GM19043 (cell line): ENCODE measurements around the gene SERTAD2.

Source experiments
- ATAC-seq: cut with Tn5 transposase; IDR thresholded peaks from one replicate; pipeline ENCODE4 v1.9.1; 2021; ENCODE audit warnings: low read depth; ENCODE audit not compliant: unreplicated experiment

SERTAD2 gene

GRCh38 chr2:64630752-64631151, 23.0 kb downstream of the SERTAD2 start:
- ATAC-seq, result no peak

DNA sequence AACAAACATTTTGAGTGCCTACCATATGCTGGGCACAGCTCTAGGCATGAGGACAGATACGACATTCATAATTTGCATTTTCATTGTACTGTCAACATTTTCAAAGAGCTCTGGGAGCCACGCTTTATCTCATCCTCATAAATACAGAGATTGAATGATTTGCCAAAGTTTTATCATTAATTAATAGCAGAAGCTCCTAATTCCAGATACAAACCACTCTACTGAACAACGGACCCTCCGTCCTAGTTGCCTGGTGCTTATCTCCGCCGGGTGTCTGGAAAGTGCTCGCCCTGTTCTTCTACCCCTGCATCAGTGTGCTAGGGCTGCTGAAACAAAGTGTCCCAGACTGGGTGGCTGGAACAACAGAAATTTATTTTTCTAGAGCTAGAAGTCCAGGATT, 23.8 kb downstream of the SERTAD2 start:
- ATAC-seq, result no peak

DNA sequence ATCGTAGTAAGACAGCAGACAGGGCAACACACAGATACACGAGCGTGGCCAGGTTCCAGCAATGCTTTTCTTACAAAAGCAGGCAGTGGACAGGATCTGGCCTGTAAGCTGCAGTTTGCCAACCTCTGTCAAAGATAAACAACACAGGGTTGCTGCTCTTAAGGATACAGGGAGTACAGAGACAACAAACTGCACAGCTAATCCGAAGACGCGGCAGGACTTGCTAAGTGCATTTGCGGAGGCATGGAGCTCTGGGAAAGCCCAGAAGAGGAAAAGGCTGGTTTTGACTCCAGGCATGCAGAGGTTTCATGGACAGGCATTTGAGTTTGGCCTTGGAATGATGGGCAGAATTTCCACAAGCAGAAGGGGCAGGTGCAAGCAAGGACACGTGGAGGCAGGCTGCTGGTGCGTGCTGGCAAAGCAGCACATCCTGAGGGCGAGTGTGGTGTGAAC, 24.4 kb downstream of the SERTAD2 start:
- ATAC-seq, result no peak

DNA sequence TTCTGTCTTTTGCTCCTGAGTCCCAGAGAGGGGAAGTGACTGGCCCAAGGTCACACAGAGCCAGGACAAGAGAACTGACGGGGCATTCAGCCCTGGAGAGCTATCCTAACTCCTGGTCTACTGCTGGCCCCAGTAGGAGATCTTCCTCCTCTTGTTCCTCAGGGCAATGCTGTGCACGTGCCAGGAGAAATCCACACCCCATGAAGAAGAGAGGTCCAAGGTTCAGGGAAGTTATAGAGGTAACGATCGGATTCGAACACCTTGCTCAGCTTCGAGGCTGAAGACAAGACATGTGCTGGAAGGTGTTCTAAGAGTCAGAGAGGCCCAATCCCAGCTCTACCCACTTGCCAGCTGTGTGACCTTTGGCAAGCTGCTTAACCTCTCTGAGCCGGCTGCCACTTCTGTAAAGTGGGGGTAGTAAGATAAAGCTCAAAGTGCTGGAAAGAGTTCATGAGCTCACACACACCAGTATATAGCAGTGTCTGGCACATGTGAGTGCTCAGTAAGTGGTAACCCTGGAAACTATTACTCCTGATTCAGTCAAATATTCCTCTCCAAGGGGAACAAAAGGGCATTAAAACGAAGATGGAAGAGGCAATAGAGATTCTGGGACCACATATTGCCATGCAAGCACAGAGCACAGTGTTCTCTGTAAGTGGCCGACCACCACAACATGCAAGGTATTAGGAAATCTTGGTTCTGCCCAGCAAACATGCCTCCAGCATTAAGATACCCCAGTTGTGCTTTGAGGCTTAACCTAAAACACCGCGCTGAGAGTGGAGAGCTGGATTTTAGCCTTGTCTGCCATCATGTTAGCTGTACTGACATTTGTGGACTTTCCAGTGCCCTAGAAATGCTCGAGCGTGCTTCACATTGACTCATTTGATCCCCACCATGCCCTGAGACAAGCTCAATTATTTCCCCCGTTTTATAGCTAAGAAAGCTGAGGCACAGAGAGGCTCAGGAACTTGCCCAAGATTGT, 25.6 kb downstream of the SERTAD2 start:
- ATAC-seq, result no peak

GRCh38 chr2:64626963-64627760, 26.6 kb downstream of the SERTAD2 start:
- no peak for ATAC-seq

DNA sequence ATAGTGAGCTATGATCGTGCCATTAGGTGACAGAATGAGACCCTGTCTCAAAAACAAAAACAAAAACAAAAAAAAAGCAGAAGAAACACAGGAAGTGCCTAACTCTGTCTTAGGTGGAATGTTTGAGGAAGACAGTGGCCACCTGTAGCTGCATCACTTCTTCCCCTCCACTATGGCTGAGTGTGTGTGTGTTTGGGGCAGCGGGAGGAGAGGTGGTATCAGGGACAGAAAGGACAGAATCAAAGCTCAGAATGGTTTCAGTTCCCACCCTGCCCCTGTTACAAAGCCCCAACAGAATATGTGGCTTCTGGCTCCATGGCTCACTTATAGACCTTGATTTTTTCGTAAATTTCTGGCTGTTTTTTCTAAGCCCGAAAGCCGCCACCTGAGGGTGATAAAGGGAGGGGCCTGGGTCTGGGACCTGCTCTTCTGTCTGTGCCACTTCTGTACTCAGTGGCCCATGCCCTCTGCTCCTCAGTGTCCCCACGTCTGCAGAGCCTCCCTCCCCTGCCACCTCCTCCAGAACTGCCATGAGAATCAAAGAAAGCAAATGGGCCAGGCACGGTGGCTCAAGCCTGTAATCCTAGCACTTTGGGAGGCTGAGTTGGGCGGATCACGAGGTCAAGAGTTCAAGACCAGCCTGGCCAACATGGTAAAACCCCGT, 27.4 kb downstream of the SERTAD2 start:
- ATAC-seq, result no peak

- ATAC-seq, result no peak
These were observed 28.2 kb downstream of the SERTAD2 start for GRCh38 chr2:64625299-64626145.

- no peak for ATAC-seq
These were observed 28.9 kb downstream of the SERTAD2 start for GRCh38 chr2:64624862-64625261.

DNA sequence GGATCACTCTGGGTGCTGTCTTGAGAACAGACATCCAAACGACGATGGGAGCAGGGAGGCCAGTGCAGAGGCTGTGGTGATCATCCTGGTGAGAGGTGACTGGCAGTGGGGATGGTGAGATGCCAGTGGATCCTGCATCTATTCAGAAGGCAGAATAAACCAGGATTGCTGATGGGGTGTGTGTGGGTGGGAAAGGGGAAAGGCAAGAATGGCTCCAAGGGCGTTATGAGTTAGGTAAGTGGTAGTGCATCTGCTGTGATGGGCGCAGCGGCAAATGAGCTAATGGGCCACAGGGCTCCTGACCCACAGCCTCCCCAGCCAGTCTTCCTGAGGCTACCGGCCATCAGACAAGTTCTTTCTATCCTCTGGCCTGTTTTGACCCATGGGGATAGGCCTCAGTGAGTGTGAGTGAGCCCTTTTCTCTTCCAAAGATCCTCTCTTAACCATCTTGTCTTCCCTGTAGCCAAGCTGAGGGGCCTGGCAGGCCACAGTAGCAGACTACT, 29.6 kb downstream of the SERTAD2 start:
- ATAC-seq, result no peak

DNA sequence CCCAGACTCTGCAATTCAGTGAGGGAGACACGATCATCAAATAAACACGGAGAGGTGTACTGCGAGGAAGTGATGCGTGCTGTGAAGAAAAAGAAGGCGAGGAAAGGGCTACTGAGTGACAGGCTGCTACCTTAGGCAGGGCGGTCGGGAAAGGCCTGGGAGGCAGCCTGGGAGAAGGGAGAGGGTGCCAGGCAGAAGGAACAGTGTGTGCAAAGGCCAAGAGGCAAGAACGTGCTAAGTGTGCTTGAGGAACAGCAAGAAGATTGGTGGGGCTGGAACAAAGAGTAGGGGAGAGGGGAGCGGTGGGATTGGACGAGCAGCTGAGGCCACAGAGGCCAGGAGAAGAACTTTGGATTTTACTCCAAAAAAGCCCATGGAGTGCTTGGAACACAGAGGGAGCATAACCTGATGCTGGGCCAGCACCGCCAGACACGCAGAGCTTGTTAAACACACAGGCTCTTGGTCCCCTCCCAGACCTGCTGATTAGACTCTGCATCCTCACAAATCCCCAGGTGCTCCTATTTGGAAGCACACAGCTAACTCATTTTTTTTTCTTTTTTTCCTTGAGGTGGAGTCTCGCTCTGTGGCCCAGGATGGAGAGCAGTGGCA, 30.4 kb downstream of the SERTAD2 start:
- no peak for ATAC-seq

DNA sequence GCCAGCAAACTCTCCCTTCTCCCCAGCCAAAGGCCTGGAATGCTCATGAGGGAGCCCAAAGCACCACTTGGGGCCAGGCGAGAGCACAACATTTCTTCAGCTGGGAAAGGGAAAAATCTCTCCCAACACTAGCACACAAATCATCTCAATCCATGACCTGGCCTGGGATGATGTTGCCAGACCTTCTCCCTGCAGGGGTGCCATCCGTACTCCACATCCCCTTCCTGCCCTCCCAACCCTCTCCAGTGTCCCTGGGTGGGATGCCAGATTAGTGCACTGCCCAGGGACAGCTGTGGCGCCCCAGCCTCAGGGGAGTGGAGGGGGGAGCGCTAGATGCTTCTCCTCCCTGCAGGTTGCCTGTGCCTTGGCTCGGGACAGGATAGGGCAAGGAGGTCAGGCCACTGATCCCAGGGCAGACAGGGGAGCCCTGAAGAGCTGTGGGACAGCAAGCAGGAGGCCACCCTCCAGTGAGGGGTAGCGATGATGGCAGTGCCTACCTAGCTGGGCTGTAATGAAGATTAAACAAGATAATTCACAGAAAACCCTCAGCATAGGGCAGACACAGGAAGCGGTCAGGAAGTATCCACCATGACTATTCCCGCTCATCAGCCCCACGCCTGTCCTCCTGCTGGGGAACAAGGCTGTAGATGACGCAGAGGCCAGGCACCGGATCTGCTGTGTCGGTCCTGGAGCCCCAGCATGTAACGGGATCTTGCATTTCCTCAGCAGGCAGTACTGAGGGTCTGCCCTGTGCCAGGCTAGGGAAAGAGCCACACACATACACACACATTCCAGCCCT, 31.1 kb downstream of the SERTAD2 start:
- ATAC-seq, result no peak

DNA sequence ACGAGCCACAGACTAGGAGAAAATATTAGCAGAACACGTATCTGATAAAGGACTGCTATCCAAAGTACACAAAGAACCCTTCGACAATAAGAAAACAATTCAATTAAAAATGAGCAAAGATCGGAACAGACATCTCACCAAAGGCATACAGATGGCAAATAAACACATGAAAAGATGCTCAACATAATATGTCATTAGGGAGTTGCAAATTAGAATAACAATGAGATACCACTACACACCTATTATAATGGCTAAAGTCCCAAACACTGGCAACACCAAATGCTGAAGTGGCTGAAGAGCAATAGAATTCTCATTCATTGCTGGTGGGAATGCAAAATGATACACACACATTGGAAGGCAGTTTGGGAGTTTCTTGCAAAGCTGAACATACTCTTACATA, 33.1 kb downstream of the SERTAD2 start:
- no peak for ATAC-seq

DNA sequence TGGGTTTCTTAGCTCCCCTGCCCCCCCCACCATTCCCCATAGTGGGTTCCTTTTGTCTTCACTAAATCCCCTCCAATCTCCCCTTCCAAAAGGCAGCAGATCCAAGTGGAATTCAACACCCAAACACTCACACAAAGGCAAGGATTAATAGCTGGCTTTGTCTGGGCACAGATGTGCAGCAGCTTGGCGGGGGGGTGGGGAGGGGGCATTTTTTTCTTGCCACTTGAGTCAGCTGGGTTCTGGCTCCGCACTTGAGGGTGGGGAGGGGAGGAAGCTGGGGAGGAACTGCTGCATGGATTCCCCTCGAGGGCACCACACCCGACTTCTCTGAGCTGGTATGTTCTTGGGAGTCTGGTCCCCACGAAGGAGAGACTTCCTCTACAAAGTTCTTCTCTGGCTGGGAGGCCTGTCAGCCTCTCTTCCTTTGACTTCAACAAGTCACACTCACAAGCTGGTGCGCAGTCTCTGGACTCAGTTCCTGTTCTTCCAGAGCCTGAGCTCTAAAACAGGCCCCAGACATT, 36.0 kb downstream of the SERTAD2 start:
- no peak for ATAC-seq

- no peak for ATAC-seq
These were observed 37.7 kb downstream of the SERTAD2 start for GRCh38 chr2:64615844-64616536.

GRCh38 chr2:64615192-64615763, 38.4 kb downstream of the SERTAD2 start:
- no peak for ATAC-seq

- ATAC-seq, result no peak
These were observed 40.4 kb downstream of the SERTAD2 start for GRCh38 chr2:64613276-64613675.

DNA sequence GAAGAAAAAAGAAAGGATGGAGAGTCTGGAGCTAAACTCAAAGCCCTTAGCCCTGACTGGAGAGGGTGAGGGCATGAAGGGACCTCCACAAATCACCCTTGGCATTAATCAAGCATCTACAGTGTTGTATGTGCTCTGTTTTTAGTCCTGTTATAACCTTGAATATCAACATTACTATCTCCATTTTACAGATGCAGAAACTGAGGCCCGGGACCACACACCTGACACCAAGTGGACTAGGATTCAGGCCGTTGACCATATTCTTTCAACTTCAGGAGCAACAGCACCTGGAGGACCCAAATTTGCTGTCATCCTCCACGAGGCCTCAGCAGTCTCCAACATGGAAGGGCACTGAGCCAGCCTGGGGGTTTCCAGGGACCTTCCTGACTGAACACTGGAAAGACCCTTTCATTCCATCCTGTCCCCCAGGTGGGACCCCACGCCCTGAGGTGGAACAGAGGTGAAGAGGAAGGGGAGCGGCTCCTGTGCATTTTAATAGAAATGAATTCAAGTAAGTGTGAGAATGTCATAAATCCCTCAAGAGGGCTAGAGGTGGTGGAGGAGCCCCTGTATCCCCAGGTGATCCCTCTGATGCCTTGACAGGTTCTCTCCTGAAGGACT, 41.0 kb downstream of the SERTAD2 start:
- ATAC-seq, result no peak
